ENCODE results near the gene RGS10.
A peak's percentile ranks its signal among the peaks of the same experiment; 100 is the strongest.

The RGS10 gene

DNA sequence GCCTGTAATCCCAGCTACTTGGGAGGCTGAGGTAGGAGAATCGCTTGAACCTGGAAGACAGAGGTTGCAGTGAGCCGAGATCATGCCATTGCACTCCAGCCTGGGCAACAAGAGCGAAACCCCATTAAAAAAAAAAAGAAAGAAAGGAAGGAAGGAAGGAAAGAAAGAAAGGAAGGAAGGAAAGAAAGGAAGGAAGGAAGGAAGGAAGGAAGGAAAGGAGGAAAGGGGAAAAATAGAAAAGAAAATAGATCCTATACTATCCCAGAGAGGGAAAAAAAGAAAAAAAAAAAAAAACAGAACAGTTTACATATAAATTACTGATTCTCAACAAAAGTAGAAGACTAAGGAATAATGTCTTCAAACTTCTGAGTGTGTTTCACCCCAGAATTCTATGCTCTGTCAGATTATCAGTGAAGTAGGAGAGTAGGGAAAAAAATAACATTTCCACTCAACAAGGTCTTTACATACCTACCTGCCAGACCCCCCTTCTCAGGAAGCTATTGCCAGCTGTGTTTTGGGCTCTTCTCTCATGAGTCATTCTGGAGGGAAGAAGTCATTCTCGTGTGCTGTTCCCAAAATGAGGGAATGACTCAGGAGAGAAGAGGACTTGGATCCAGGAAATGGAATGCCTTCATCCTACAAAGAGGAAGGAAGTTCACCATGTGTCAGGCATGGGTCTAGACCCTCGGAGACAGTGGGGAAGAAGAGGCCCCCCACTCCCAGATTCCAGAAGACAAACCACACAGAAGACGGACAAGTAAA lies 20.9 kb downstream of the RGS10 start:
- Histone ChIP-seq H4K91ac (ENCODE audit: low read depth, low read length, poor library complexity) (no peak overlapping the region), H3K9ac (ENCODE audit: low read depth, low read length, poor library complexity) (no peak overlapping the region), H3K9me3 (replicated peaks in 1 of 2; ENCODE audit: control insufficient read depth in 2 of 2, insufficient read depth in 1 of 2, low read depth in 1 of 2, low read length in 2 of 2) (no peaks in the 10 kb centered on the region), H3K27me3 (ENCODE audit: control insufficient read depth in 3 of 3, insufficient read depth in 3 of 3, low read depth in 1 of 3, low read length in 3 of 3) (no peaks in the 10 kb centered on the region), H2BK120ac (ENCODE audit: low read depth, low read length) (no peak overlapping the region), H2AK5ac (ENCODE audit: low read depth, low read length) (no peak overlapping the region), H3K4ac (ENCODE audit: low read length) (no peak overlapping the region), H3K23ac (ENCODE audit: low read depth, low read length, poor library complexity) (no peak overlapping the region), H3K79me1 (ENCODE audit: low read depth, low read length) (no peaks in the 10 kb centered on the region), H2BK5ac (ENCODE audit: low read length) (no peak overlapping the region), H3K27ac (replicated peaks; ENCODE audit: low read length) (no peak overlapping the region), H2AFZ (ENCODE audit: low read length) (no peak overlapping the region), H3K4me1 (ENCODE audit: control insufficient read depth in 2 of 2, insufficient read depth in 1 of 2, low read depth in 1 of 2, low read length in 2 of 2) (peaks cover 10 to 15% of the 10 kb centered on the region in 2 donors), H3K14ac (ENCODE audit: low read length) (no peak overlapping the region), H4K8ac (ENCODE audit: low read depth, low read length) (no peak overlapping the region), H3K4me3 (ENCODE audit: low read length in 2 of 2) (no peak overlapping the region), H2BK15ac (ENCODE audit: low read length) (no peak overlapping the region), H3K36me3 (replicated peaks in 1 of 2; ENCODE audit: control insufficient read depth in 2 of 2, insufficient read depth in 2 of 2, low read length in 2 of 2) (no peaks in the 10 kb centered on the region), H2BK12ac (ENCODE audit: low read length) (no peak overlapping the region), H3K4me2 (ENCODE audit: insufficient read depth, low read length, poor library complexity, severe bottlenecking) (no peak overlapping the region), H3K18ac (ENCODE audit: low read length) (no peak overlapping the region)
- no CpG with 5 or more reads among the region's 6 CpGs for WGBS, 2 donors (ENCODE audit: extremely low coverage in 2 of 2, insufficient read length in 2 of 2, insufficient replicate concordance in 1 of 2)
- no peak for DNase-seq (ENCODE audit: low spot score)

DNA sequence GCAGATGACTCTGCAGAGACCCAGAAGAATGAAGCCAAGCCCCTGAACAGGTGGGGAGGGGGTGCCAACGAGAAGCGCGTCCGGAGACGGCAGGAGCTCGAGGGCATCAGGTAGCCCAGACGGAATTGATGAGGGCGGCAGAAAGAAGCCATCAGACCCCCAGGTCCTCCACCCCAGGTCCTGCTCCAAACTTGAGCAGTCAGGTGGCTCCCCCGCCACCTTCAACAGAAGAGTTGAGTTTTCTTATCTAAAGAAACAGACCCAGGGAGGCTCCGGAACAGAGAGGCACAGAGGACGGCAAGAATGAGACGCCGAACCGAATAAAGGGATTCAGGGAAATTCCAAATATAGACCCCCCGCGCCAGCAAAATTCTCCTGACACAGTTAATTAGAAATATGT lies 22.2 kb downstream of the RGS10 start:
- Histone ChIP-seq H3K4me1 (ENCODE audit: control insufficient read depth in 2 of 2, insufficient read depth in 1 of 2, low read depth in 1 of 2, low read length in 2 of 2) (peaks cover 10 to 20% of the 10 kb centered on the region in 2 donors), H3K23ac (ENCODE audit: low read depth, low read length, poor library complexity) (no peak overlapping the region), H4K8ac (ENCODE audit: low read depth, low read length) (no peak overlapping the region), H3K14ac (ENCODE audit: low read length) (no peak overlapping the region), H2BK120ac (ENCODE audit: low read depth, low read length) (no peak overlapping the region), H3K79me1 (ENCODE audit: low read depth, low read length) (no peaks in the 10 kb centered on the region), H3K4ac (ENCODE audit: low read length) (no peak overlapping the region), H3K27me3 (ENCODE audit: control insufficient read depth in 3 of 3, insufficient read depth in 3 of 3, low read depth in 1 of 3, low read length in 3 of 3) (no peaks in the 10 kb centered on the region), H3K4me2 (ENCODE audit: insufficient read depth, low read length, poor library complexity, severe bottlenecking) (no peak overlapping the region), H3K18ac (ENCODE audit: low read length) (peak overlapping the region; percentile 63), H2AK5ac (ENCODE audit: low read depth, low read length) (peak overlapping the region; percentile 41), H2BK15ac (ENCODE audit: low read length) (peak overlapping the region; percentile 77), H3K27ac (replicated peaks; ENCODE audit: low read length) (no peak overlapping the region), H3K4me3 (ENCODE audit: low read length in 2 of 2) (no peak overlapping the region), H4K91ac (ENCODE audit: low read depth, low read length, poor library complexity) (no peak overlapping the region), H2BK12ac (ENCODE audit: low read length) (no peak overlapping the region), H2AFZ (ENCODE audit: low read length) (no peak overlapping the region), H2BK5ac (ENCODE audit: low read length) (no peak overlapping the region), H3K9ac (ENCODE audit: low read depth, low read length, poor library complexity) (no peak overlapping the region), H3K9me3 (replicated peaks in 1 of 2; ENCODE audit: control insufficient read depth in 2 of 2, insufficient read depth in 1 of 2, low read depth in 1 of 2, low read length in 2 of 2) (no peaks in the 10 kb centered on the region), H3K36me3 (replicated peaks in 1 of 2; ENCODE audit: control insufficient read depth in 2 of 2, insufficient read depth in 2 of 2, low read length in 2 of 2) (no peaks in the 10 kb centered on the region)
- WGBS, 2 donors (ENCODE audit: extremely low coverage in 2 of 2, insufficient read length in 2 of 2, insufficient replicate concordance in 1 of 2) = no CpG with 5 or more reads among the region's 16 CpGs
- DNase-seq (ENCODE audit: low spot score) = no peak

DNA sequence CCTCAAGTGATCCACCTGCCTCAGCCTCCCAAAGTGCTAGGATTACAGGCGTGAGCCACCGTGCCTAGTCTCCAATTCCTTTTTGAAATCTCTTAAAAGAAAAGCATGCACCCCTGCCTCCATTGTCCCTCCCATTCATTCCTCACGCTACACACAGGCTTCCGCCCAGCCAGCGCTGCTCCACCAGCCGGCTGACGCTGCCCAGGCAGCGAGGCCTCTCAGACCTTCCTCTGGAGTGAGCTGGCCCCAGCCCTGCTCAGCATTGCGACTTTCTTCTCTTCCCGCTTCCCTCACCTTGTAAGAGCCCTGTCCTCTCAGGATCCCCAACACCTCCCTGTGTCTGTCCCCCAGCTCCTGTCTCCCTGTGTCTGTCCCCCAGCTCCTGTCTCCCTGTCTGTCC lies 23.6 kb downstream of the RGS10 start:
- Histone ChIP-seq H2BK12ac (ENCODE audit: low read length) (no peak overlapping the region), H3K18ac (ENCODE audit: low read length) (peak overlapping the region; percentile 62), H3K9ac (ENCODE audit: low read depth, low read length, poor library complexity) (no peak overlapping the region), H3K9me3 (replicated peaks in 1 of 2; ENCODE audit: control insufficient read depth in 2 of 2, insufficient read depth in 1 of 2, low read depth in 1 of 2, low read length in 2 of 2) (no peaks in the 10 kb centered on the region), H2BK5ac (ENCODE audit: low read length) (no peak overlapping the region), H2AFZ (ENCODE audit: low read length) (peak overlapping the region; percentile 77), H3K27ac (replicated peaks; ENCODE audit: low read length) (no peak overlapping the region), H3K4me3 (ENCODE audit: low read length in 2 of 2) (no peak overlapping the region), H3K4me1 (ENCODE audit: control insufficient read depth in 2 of 2, insufficient read depth in 1 of 2, low read depth in 1 of 2, low read length in 2 of 2) (peaks cover 10 to 20% of the 10 kb centered on the region in 2 donors), H3K4me2 (ENCODE audit: insufficient read depth, low read length, poor library complexity, severe bottlenecking) (no peak overlapping the region), H2BK15ac (ENCODE audit: low read length) (no peak overlapping the region), H3K79me1 (ENCODE audit: low read depth, low read length) (no peaks in the 10 kb centered on the region), H2AK5ac (ENCODE audit: low read depth, low read length) (peak overlapping the region; percentile 32), H3K14ac (ENCODE audit: low read length) (peak overlapping the region; percentile 87), H3K4ac (ENCODE audit: low read length) (no peak overlapping the region), H3K36me3 (replicated peaks in 1 of 2; ENCODE audit: control insufficient read depth in 2 of 2, insufficient read depth in 2 of 2, low read length in 2 of 2) (no peaks in the 10 kb centered on the region), H2BK120ac (ENCODE audit: low read depth, low read length) (no peak overlapping the region), H3K23ac (ENCODE audit: low read depth, low read length, poor library complexity) (no peak overlapping the region), H4K8ac (ENCODE audit: low read depth, low read length) (no peak overlapping the region), H4K91ac (ENCODE audit: low read depth, low read length, poor library complexity) (no peak overlapping the region), H3K27me3 (ENCODE audit: control insufficient read depth in 3 of 3, insufficient read depth in 3 of 3, low read depth in 1 of 3, low read length in 3 of 3) (no peaks in the 10 kb centered on the region)
- no peak for DNase-seq (ENCODE audit: low spot score)
- no CpG with 5 or more reads among the region's 10 CpGs for WGBS, 2 donors (ENCODE audit: extremely low coverage in 2 of 2, insufficient read length in 2 of 2, insufficient replicate concordance in 1 of 2)

DNA sequence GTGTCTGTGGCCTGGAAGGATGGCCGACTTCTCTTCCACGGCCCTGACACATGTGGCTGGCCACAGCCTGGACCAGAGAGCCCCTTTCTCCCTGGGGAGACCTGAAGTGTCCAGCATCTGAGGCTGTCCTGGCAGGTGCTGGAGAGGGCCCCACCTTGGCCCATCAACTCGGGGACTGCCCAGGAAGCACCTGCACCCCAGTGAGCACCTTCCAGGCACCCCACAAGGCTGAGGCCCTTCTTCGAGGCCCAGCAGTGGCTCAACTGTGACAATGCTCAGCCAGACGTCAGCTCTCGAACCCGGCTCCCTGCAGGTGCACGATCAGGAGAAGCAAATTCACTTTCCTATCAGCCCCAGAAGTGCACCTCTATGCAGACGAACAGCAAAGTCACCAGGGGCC lies 24.3 kb downstream of the RGS10 start:
- Histone ChIP-seq H3K14ac (ENCODE audit: low read length) (no peak overlapping the region), H3K27ac (replicated peaks; ENCODE audit: low read length) (no peak overlapping the region), H2BK12ac (ENCODE audit: low read length) (no peak overlapping the region), H3K9me3 (replicated peaks in 1 of 2; ENCODE audit: control insufficient read depth in 2 of 2, insufficient read depth in 1 of 2, low read depth in 1 of 2, low read length in 2 of 2) (no peaks in the 10 kb centered on the region), H4K8ac (ENCODE audit: low read depth, low read length) (no peak overlapping the region), H3K4me2 (ENCODE audit: insufficient read depth, low read length, poor library complexity, severe bottlenecking) (no peak overlapping the region), H3K23ac (ENCODE audit: low read depth, low read length, poor library complexity) (peak overlapping the region; percentile 77), H3K4ac (ENCODE audit: low read length) (no peak overlapping the region), H3K79me1 (ENCODE audit: low read depth, low read length) (no peaks in the 10 kb centered on the region), H2AFZ (ENCODE audit: low read length) (no peak overlapping the region), H3K27me3 (ENCODE audit: control insufficient read depth in 3 of 3, insufficient read depth in 3 of 3, low read depth in 1 of 3, low read length in 3 of 3) (no peaks in the 10 kb centered on the region), H4K91ac (ENCODE audit: low read depth, low read length, poor library complexity) (no peak overlapping the region), H2BK15ac (ENCODE audit: low read length) (peak overlapping the region; percentile 96), H3K4me3 (ENCODE audit: low read length in 2 of 2) (no peak overlapping the region), H2AK5ac (ENCODE audit: low read depth, low read length) (peak overlapping the region; percentile 87), H3K18ac (ENCODE audit: low read length) (peak overlapping the region; percentile 22), H3K36me3 (replicated peaks in 1 of 2; ENCODE audit: control insufficient read depth in 2 of 2, insufficient read depth in 2 of 2, low read length in 2 of 2) (no peaks in the 10 kb centered on the region), H3K4me1 (ENCODE audit: control insufficient read depth in 2 of 2, insufficient read depth in 1 of 2, low read depth in 1 of 2, low read length in 2 of 2) (peaks cover 10 to 20% of the 10 kb centered on the region in 2 donors), H2BK120ac (ENCODE audit: low read depth, low read length) (no peak overlapping the region), H2BK5ac (ENCODE audit: low read length) (no peak overlapping the region), H3K9ac (ENCODE audit: low read depth, low read length, poor library complexity) (no peak overlapping the region)
- no peak for DNase-seq (ENCODE audit: low spot score)
- no CpG with 5 or more reads among the region's 9 CpGs for whole genome bisulfite sequencing, 2 donors (ENCODE audit: extremely low coverage in 2 of 2, insufficient read length in 2 of 2, insufficient replicate concordance in 1 of 2)

All from neuronal stem cell (in vitro differentiated cells).